HCT116 (cell line): ENCODE results near the gene CDYL. TPM values are rescaled to one million over a fixed set of nuclear protein-coding genes. Genes with fewer than 3 reads are reported as not detected.

Experiments used
- ATAC-seq: fragments of 200-7000 bp; cut with Tn5 transposase; 2 replicates; pipeline ENCODE4 v1.9.1; 2020; ENCODE audit warnings: mild to moderate bottlenecking, moderate library complexity
- BruUV-seq: library from RNA; stranded (reverse); fragments of 400-500 nt; replicated peaks from 2 replicates; lab custom pipeline; 2021; lab: Mats Ljungman, UMichigan
- CTCF ChIA-PET: fragments of 300-600 bp; sonication (Branson Sonifier 250); formaldehyde crosslinking; loops from one replicate; lab custom pipeline; 2021; ENCODE audit warnings: antibody characterized with exemption; lab: Charles Lee
- POLR2A ChIA-PET: fragments of 300-600, 350-600 bp; sonication (Branson Sonifier 250); formaldehyde crosslinking; loops from one replicate; lab custom pipeline; 2021; ENCODE audit warnings: antibody characterized with exemption; lab: Charles Lee
- RAD21 ChIA-PET, 2 experiments: fragments of 300-600 bp; sonication (Branson Sonifier 250); formaldehyde crosslinking; loops; one replicate each; lab custom pipeline; 2023; ENCODE audit warnings: low total read pairs in 2 of 2; ENCODE audit not compliant: uncharacterized antibody in 2 of 2, unreplicated experiment in 2 of 2, low non-redundant PET in 1 of 2; lab: Charles Lee
- DNase-seq: peaks from one replicate; pipeline ENCODE4 v3.0.0-alpha.2; 2010; ENCODE audit warnings: low read depth, low spot score
- H2AFZ ChIP-seq: fragments of 200-600 bp; shearing (Covaris generic), sonication (generic); 2 replicates; pipeline ENCODE4 v1.6.1; 2017; ENCODE audit warnings: low read depth, mixed run types, mixed read lengths, antibody characterized with exemption, low read length; ENCODE audit not compliant: poor library complexity, severe bottlenecking
- H3K27ac ChIP-seq: 2 replicates; pipeline ENCODE4 v1.5.1; 2012; ENCODE audit warnings: low read depth, low read length
- H3K27me3 ChIP-seq: fragments of 200-600 bp; sonication (generic); 2 replicates; pipeline ENCODE4 v1.6.1; 2016; ENCODE audit warnings: mixed run types, low read length, mixed read lengths; ENCODE audit not compliant: insufficient read depth
- H3K36me3 ChIP-seq, 2 experiments: fragments of 200-500 bp in 1 of 2; fragments of 200-600 bp in 1 of 2; sonication (Bioruptor generic) in 1 of 2; sonication (generic) in 1 of 2; 2 replicates each; pipeline versions ENCODE4 v1.5.1 to v1.6.1; 2014 to 2016; ENCODE audit warnings: low read length in 2 of 2, inconsistent platforms in 1 of 2, mixed read lengths in 1 of 2, mixed run types in 1 of 2; ENCODE audit not compliant: insufficient read depth in 2 of 2, control insufficient read depth in 1 of 2
- H3K4me1 ChIP-seq, 2 experiments: fragments of 200-600 bp in 1 of 2; sonication (generic) in 1 of 2; 2 replicates each; pipeline versions ENCODE4 v1.5.1 to v1.6.1; 2012 to 2017; ENCODE audit warnings: low read length in 2 of 2, inconsistent platforms in 1 of 2, mild to moderate bottlenecking in 1 of 2, mixed read lengths in 1 of 2, mixed run types in 1 of 2, moderate library complexity in 1 of 2; ENCODE audit not compliant: insufficient read depth in 2 of 2, control insufficient read depth in 1 of 2
- H3K4me2 ChIP-seq: fragments of 200-600 bp; sonication (generic); 2 replicates; pipeline ENCODE4 v1.6.1; 2017; ENCODE audit warnings: mixed run types, low read length, mixed read lengths
- H3K4me3 ChIP-seq, 2 experiments: fragments of 200-600 bp in 1 of 2; sonication (generic) in 1 of 2; replicated peaks in 1 of 2; 2 replicates each; pipeline ENCODE4 v1.5.1; 2011 to 2016; ENCODE audit warnings: low read length in 2 of 2, control low read depth in 1 of 2, low read depth in 1 of 2, mild to moderate bottlenecking in 1 of 2, mixed read lengths in 1 of 2, mixed run types in 1 of 2
- H3K79me2 ChIP-seq: fragments of 200-600 bp; sonication (generic); 2 replicates; pipeline ENCODE4 v1.6.1; 2017; ENCODE audit warnings: mild to moderate bottlenecking, mixed run types, low read length, moderate library complexity, mixed read lengths; ENCODE audit not compliant: insufficient read depth
- H3K9ac ChIP-seq: fragments of 200-600 bp; sonication (generic); 2 replicates; pipeline ENCODE4 v1.6.1; 2016; ENCODE audit warnings: low read length, mixed read lengths
- H3K9me2 ChIP-seq: fragments of 200-600 bp; sonication (generic), shearing (Covaris generic); 2 replicates; pipeline ENCODE4 v1.6.1; 2017; ENCODE audit warnings: mixed run types, mild to moderate bottlenecking, moderate library complexity; ENCODE audit not compliant: insufficient read depth
- H3K9me3 ChIP-seq, 2 experiments: fragments of 200-500 bp in 1 of 2; fragments of 200-600 bp in 1 of 2; sonication (Bioruptor generic) in 1 of 2; sonication (generic) in 1 of 2; 2 replicates each; pipeline ENCODE4 v1.6.1; 2014 to 2017; ENCODE audit warnings: low read length in 2 of 2, mixed read lengths in 2 of 2, inconsistent platforms in 1 of 2, low read depth in 1 of 2, mild to moderate bottlenecking in 1 of 2, mixed run types in 1 of 2, moderate library complexity in 1 of 2; ENCODE audit not compliant: control insufficient read depth in 1 of 2, insufficient read depth in 1 of 2
- H4K20me1 ChIP-seq: fragments of 200-600 bp; sonication (generic), shearing (Covaris generic); 2 replicates; pipeline ENCODE4 v1.6.1; 2017; ENCODE audit warnings: mixed run types, mild to moderate bottlenecking, moderate library complexity; ENCODE audit not compliant: insufficient read depth
- CBX3 ChIP-seq: IDR thresholded peaks from 2 replicates; pipeline ENCODE4 v1.6.1; 2012; ENCODE audit warnings: low read depth
- CEBPB ChIP-seq: IDR thresholded peaks from 2 replicates; pipeline ENCODE4 v1.6.1; 2012; ENCODE audit warnings: low read depth
- EGR1 ChIP-seq: IDR thresholded peaks from 2 replicates; pipeline ENCODE4 v1.6.1; 2012; ENCODE audit warnings: low read depth
- EZH2 ChIP-seq: fragments of 200-600 bp; sonication (generic); IDR thresholded peaks from 2 replicates; pipeline ENCODE4 v1.6.1; 2017; ENCODE audit warnings: antibody characterized with exemption, mixed run types
- FOSL1 ChIP-seq: IDR thresholded peaks from 2 replicates; pipeline ENCODE4 v1.6.1; 2012; ENCODE audit warnings: low read depth
- JUND ChIP-seq: IDR thresholded peaks from 2 replicates; pipeline ENCODE4 v1.6.1; 2012
- POLR2A ChIP-seq: IDR thresholded peaks from 2 replicates; pipeline ENCODE4 v1.7.0; 2011; ENCODE audit warnings: borderline replicate concordance; ENCODE audit not compliant: insufficient read depth, insufficient read length; ENCODE audit errors: extremely low read depth
- POLR2AphosphoS5 ChIP-seq: IDR thresholded peaks from 2 replicates; pipeline ENCODE4 v1.6.1; 2011; ENCODE audit warnings: mild to moderate bottlenecking, low read depth, low read length, moderate library complexity
- REST ChIP-seq: IDR thresholded peaks from 2 replicates; pipeline ENCODE4 v1.6.1; 2012; ENCODE audit warnings: low read depth
- SIN3A ChIP-seq: IDR thresholded peaks from 2 replicates; pipeline ENCODE4 v1.6.1; 2012; ENCODE audit warnings: low read depth
- SP1 ChIP-seq: IDR thresholded peaks from 2 replicates; pipeline ENCODE4 v1.6.1; 2012; ENCODE audit warnings: low read depth
- YY1 ChIP-seq: IDR thresholded peaks from 2 replicates; pipeline ENCODE4 v1.6.1; 2011; ENCODE audit warnings: low read length, low read depth, moderate library complexity, mild to moderate bottlenecking; ENCODE audit not compliant: insufficient replicate concordance; ENCODE audit errors: extremely low read depth
- ZFX ChIP-seq: fragments of 450-650 bp; IDR thresholded peaks from 2 replicates; pipeline ENCODE4 v1.6.1; 2017
- ZNF274 ChIP-seq: fragments of 200-500 bp; sonication (Bioruptor generic); IDR thresholded peaks from 2 replicates; pipeline ENCODE4 v1.6.1; 2014; ENCODE audit warnings: mild to moderate bottlenecking, low read depth, low read length, inconsistent platforms
- intact Hi-C: fragments of 100-400 bp; cut with micrococcal nuclease; formaldehyde crosslinking; loops from 2 replicates; pipeline ENCODE4 v1.10.0; 2022
- total RNA-seq: library from RNA; stranded (reverse); gene quantifications from one replicate; pipeline ENCODE4 v1.2.1, GENCODE V29; 2021; ENCODE audit not compliant: unreplicated experiment

The CDYL gene
- total RNA-seq, 1 experiment from 2014 or later, result 42.6 TPM

GRCh38 chr6:4940416-4940815, 164.2 kb downstream of the CDYL start:
- Histone ChIP-seq H3K27ac (no peak overlapping the region), H3K79me2 (peaks cover 8% of the 10 kb centered on the region; the same call in 1 of the 2 replicates)

GRCh38 chr6:4941782-4942672, 165.8 kb downstream of the CDYL start:
- H3K27me3 ChIP-seq, result no peaks in the 10 kb centered on the region

More at GRCh38 chr6:4940416-4940815, 164.2 kb downstream of the CDYL start:
- DNase-seq (no peak), ATAC-seq (no peak)
- Histone ChIP-seq H2AFZ (no peak overlapping the region), H3K4me1 (peaks cover 27 to 30% of the 10 kb centered on the region in 2 experiments), H3K4me3 (no peak overlapping the region), H3K9ac (no peak overlapping the region), H3K9me3 (no peaks in the 10 kb centered on the region), H4K20me1 (peaks cover 10% of the 10 kb centered on the region; the same call in 1 of the 2 replicates), H3K27me3 (no peaks in the 10 kb centered on the region), H3K36me3 (peaks cover 0 to 7% of the 10 kb centered on the region in 2 experiments; a peak in 2 of 4 replicates), H3K9me2 (no peaks in the 10 kb centered on the region), H3K4me2 (no peak overlapping the region)
- no TSS peak for BruUV-seq
- TF ChIP-seq EGR1 (no peak), CBX3 (no peak), YY1 (no peak)
- POLR2A ChIA-PET, result no interaction called here
- CTCF ChIA-PET, result no interaction called here
- RAD21 ChIA-PET, result no interaction called here
- intact Hi-C loops, result no loop called here

More at GRCh38 chr6:4941782-4942672, 165.8 kb downstream of the CDYL start:
- ATAC-seq (peak; percentile 90), DNase-seq (peak; percentile 45)
- ChIA-PET CTCF (no interaction called here), POLR2A (no interaction called here), RAD21 (interaction anchor here in 1 of 2 experiments (0.6 kb wide), 1 partner anchor 167 kb away, joined by 5 read pairs; no protein-coding TSS in a partner anchor)
- no peak overlapping the region for H2AFZ ChIP-seq
- H4K20me1 ChIP-seq, result peaks cover 10% of the 10 kb centered on the region; the same call in 1 of the 2 replicates
- peak overlapping the region; percentile 56 for H3K4me2 ChIP-seq
- peaks cover 0 to 12% of the 10 kb centered on the region in 2 experiments; a peak in 2 of 4 replicates for H3K36me3 ChIP-seq
- H3K9me2 ChIP-seq, result no peaks in the 10 kb centered on the region
- TF ChIP-seq FOSL1 (peak; percentile 81), EGR1 (no peak), CEBPB (0 out of 2 replicates have a peak, but pooled peaks have one; percentile 15), SP1 (no peak; the same call in 1 of the 2 replicates), REST (no peak), EZH2 (no peak), ZFX (no peak), POLR2AphosphoS5 (peak; percentile 38; the same call in 1 of the 2 replicates), CBX3 (0 out of 2 replicates have a peak, but pooled peaks have one; percentile 11), ZNF274 (no peak), YY1 (no peak), JUND (peak; percentile 63), SIN3A (no peak), POLR2A (no peak)
- no TSS peak for BruUV-seq
- 0 out of 2 replicates have a peak overlapping the region, but pooled peaks have one; percentile 8 for H3K27ac ChIP-seq
- H3K9me3 ChIP-seq, result no peaks in the 10 kb centered on the region
- H3K9ac ChIP-seq, result no peak overlapping the region
- H3K4me1 ChIP-seq, result peaks cover 27 to 30% of the 10 kb centered on the region in 2 experiments
- no peak overlapping the region for H3K4me3 ChIP-seq
- H3K79me2 ChIP-seq, result 0 out of 2 replicates have a peak, but pooled peaks cover 8% of the 10 kb centered on the region
- intact Hi-C loops, result no loop called here
